OCI-LY3 (cell line): ENCODE results near the gene KLF3.

Source experiments
- CTCF ChIP-seq: fragments of 200-600, 300-600 bp; sonication (generic); IDR thresholded peaks from 2 replicates; pipeline ENCODE4 v1.5.1; 2014; ENCODE audit warnings: antibody characterized with exemption, low read length, low read depth
- EZH2phosphoT487 ChIP-seq: fragments of 200-600 bp; shearing (Covaris generic); IDR thresholded peaks from 2 replicates; pipeline ENCODE4 v1.6.1; 2018; ENCODE audit warnings: antibody characterized with exemption, mixed run types, low read depth

DNA sequence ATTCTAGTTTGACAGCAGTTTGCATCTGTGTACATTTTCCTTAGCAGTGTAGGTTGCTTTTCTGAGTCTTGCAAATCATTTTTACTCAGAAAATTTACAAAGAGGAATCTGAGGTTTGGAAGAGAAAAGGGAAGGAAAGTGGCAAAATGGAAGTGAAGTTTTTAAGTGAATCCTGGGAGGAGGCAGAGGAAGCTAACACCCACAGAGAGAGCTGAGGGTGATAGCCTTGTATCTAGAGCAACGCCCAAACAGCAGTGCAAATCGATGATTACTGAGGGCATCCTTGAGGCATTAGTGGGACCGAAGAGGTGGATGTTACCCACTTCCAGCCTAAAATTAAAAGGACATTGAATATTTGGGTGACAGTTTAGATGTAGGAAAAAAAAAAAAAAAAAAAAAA is 31.8 kb downstream of the KLF3 start:
- TF ChIP-seq CTCF (no peak), EZH2phosphoT487 (no peak)
